Lung (tissue), 12 donors: Measurements from ENCODE around the gene VDAC1. TPM values are rescaled to one million over a fixed set of nuclear protein-coding genes. Genes with fewer than 3 reads are reported as not detected.

Source experiments
- ATAC-seq: fragments of 200-7000 bp; cut with Tn5 transposase; one replicate; pipeline ENCODE4 v1.9.1; 2020; ENCODE audit warnings: moderate number of reproducible peaks; ENCODE audit not compliant: insufficient read depth, low FRiP score
- DNase-seq, 3 donors: peaks; one replicate each; pipeline ENCODE4 v3.0.0-alpha.2; 2013 to 2017
- H3K27ac ChIP-seq, 2 donors: one replicate each; pipeline ENCODE4 v1.5.1; 2013; ENCODE audit warnings: mild to moderate bottlenecking in 2 of 2, moderate library complexity in 2 of 2, control low read depth in 1 of 2, inconsistent platforms in 1 of 2, low read depth in 1 of 2, low read length in 1 of 2
- H3K27me3 ChIP-seq, 3 donors: one replicate each; pipeline ENCODE4 v1.5.1; 2013; ENCODE audit warnings: low read length in 2 of 3; ENCODE audit not compliant: control insufficient read depth in 3 of 3, insufficient read depth in 3 of 3
- H3K36me3 ChIP-seq, 4 donors: one replicate each; pipeline ENCODE4 v1.5.1; 2013; ENCODE audit warnings: low read length in 4 of 4, mild to moderate bottlenecking in 1 of 4, moderate library complexity in 1 of 4; ENCODE audit not compliant: control insufficient read depth in 4 of 4, insufficient read depth in 4 of 4
- H3K4me1 ChIP-seq, 5 donors: one replicate each; pipeline ENCODE4 v1.5.1; 2013; ENCODE audit warnings: low read length in 5 of 5, mild to moderate bottlenecking in 2 of 5, moderate library complexity in 1 of 5; ENCODE audit not compliant: control insufficient read depth in 5 of 5, insufficient read depth in 5 of 5
- H3K4me3 ChIP-seq: one replicate; pipeline ENCODE4 v1.5.1; 2013; ENCODE audit warnings: mild to moderate bottlenecking, control low read depth, moderate library complexity
- H3K9ac ChIP-seq, 2 donors: one replicate each; pipeline ENCODE4 v1.5.1; 2013; ENCODE audit warnings: low read length in 2 of 2, control low read depth in 1 of 2; ENCODE audit not compliant: insufficient read depth in 1 of 2
- H3K9me3 ChIP-seq, 4 donors: one replicate each; pipeline ENCODE4 v1.5.1; 2013; ENCODE audit warnings: low read length in 3 of 4, mild to moderate bottlenecking in 1 of 4, moderate library complexity in 1 of 4; ENCODE audit not compliant: control insufficient read depth in 4 of 4, insufficient read depth in 3 of 4
- CTCF ChIP-seq: IDR thresholded peaks from 2 replicates; pipeline ENCODE4 v1.5.1; 2012; ENCODE audit warnings: mild to moderate bottlenecking; ENCODE audit errors: control extremely low read depth, extremely low read depth
- WGBS, 2 donors: extraction: QIAGEN DNeasy Blood & Tissue Kit; methylation state at CpG; one replicate each; pipeline ENCODE4 v1.1.7; 2013; 5-methylcytosine and 5-hydroxymethylcytosine counted together
- polyA plus RNA-seq, 2 donors: library from polyadenylated mRNA; stranded (reverse); fragments of 200-250 nt; gene quantifications; one replicate each; pipeline ENCODE4 v1.2.1, GENCODE V29; 2013
- total RNA-seq, 2 donors: library from RNA; depleted of rRNA in 1 of 2; stranded (reverse); fragments of >200 nt in 1 of 2; gene quantifications; one replicate each; pipeline ENCODE4 v1.2.1, GENCODE V29; 2014 to 2021
- donor health status: control.
- donor health status: control.
- donor health status: Bipolar disorder and iron deficiency.
- donor health status: healthy.
- donor health status: DM: yes; HTN: yes; CAD: no.

VDAC1 gene
- total and polyA plus RNA-seq, 4 donors: 107 to 136 (median 120) TPM

DNA sequence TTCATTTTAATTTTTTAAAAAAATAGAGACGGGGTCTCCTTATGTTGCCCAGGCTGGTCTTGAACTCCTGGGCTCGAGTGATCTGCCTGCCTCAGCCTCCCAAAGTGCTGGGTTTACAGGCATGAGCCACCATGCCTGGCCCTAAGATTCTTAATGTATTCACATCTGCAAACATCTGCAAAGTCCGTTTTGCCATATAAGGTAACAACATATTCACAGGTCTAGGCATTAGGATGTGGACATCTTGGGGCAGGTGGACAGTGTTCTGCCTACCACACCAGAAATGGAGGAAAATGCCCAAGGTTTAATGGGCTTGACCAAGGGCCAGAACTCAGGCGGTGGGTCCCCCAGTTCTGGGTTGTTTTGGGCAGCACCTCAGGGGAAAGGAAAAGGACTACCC lies 41.6 kb upstream of the VDAC1 start:
- ATAC-seq (no peak), DNase-seq (no peak)
- no peaks in the 10 kb centered on the region for H3K4me1 ChIP-seq
- H3K27me3 ChIP-seq: no peaks in the 10 kb centered on the region
- no peak overlapping the region for H3K9ac ChIP-seq
- no peaks in the 10 kb centered on the region for H3K36me3 ChIP-seq
- H3K4me3 ChIP-seq: no peak overlapping the region
- no peak for TF ChIP-seq CTCF
- no peaks in the 10 kb centered on the region for H3K9me3 ChIP-seq
- no peak overlapping the region for H3K27ac ChIP-seq
- WGBS, 2 donors: 87 to 97% methylated on average over 4 of the region's 4 CpGs

- ATAC-seq: no peak
- Histone ChIP-seq H3K9me3 (no peaks in the 10 kb centered on the region), H3K36me3 (no peaks in the 10 kb centered on the region), H3K4me1 (no peaks in the 10 kb centered on the region), H3K9ac (no peak overlapping the region), H3K4me3 (no peak overlapping the region), H3K27ac (no peak overlapping the region), H3K27me3 (no peaks in the 10 kb centered on the region)
- 83 to 86% methylated on average over 18 of the region's 18 CpGs for WGBS, 2 donors
- no peak for TF ChIP-seq CTCF
- no peak for DNase-seq
Observed at GRCh38 chr5:134043793-134044792, 39.3 kb upstream of the VDAC1 start.

DNA sequence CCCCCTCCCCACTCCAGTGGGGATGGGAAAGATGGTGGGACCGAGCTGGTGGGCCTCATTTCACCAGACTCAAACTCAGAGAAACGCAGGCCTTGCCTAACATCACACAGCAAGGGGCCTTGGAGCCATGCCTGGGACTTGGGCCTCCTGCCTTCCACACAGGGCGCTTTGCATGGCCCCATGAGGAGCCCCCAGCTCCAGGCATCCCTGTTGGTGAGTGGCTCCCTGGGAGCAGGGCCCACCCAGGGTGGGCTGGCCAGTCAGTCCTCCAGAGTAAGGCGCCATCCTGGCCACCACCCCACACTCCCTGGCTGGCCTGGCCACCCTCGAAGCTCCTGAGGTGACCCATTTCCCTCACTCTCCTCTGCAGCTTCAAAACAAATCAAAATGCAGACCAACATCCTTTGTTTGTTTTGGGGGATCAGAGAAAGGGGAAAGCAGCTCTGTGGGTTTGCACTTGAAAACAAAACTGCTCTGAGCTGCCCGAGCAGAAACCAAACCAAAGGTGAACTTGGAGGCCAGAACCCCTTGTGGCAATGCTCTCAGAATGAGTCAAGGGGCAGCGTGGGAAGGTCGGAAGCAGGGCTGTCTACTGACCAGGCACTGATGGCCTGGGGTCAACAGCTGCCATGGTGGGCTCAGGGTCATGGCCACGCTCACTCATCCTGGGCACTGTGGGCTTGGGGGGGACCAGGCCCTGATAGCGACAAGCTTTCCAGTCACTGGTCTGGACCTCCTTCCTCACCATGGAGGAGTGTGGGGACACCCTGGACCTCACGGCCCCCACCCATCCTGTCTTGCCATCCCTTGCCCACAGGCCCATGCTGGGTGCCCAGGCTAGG lies 37.0 kb upstream of the VDAC1 start:
- H3K9ac ChIP-seq: no peak overlapping the region
- no peak for ATAC-seq
- 88 to 94% methylated on average over 11 of the region's 11 CpGs for WGBS, 2 donors

More for the DNA sequence above, 37.0 kb upstream of the VDAC1 start:
- Histone ChIP-seq H3K27me3 (no peaks in the 10 kb centered on the region), H3K9me3 (no peaks in the 10 kb centered on the region), H3K4me1 (peaks cover 0 to 5% (median 0%) of the 10 kb centered on the region in 5 donors), H3K4me3 (no peak overlapping the region), H3K36me3 (no peaks in the 10 kb centered on the region), H3K27ac (no peak overlapping the region)
- TF ChIP-seq CTCF: no peak
- no peak for DNase-seq
